Measurements from ENCODE around the gene RGS6.

Gene RGS6

GRCh38 chr14:72418806-72419205, 486.6 kb downstream of the RGS6 start:
- DNase-seq, result no peak

GRCh38 chr14:72419226-72419775, 487.1 kb downstream of the RGS6 start:
- DNase-seq, result no peak

GRCh38 chr14:72420749-72421474, 488.7 kb downstream of the RGS6 start:
- peak; percentile 10 to 16 for DNase-seq

GRCh38 chr14:72423957-72424356, 491.7 kb downstream of the RGS6 start:
- no peak for DNase-seq

GRCh38 chr14:72430457-72430856, 498.2 kb downstream of the RGS6 start:
- DNase-seq, result no peak

- no peak for DNase-seq
Observed at GRCh38 chr14:72432748-72433147, 500.5 kb downstream of the RGS6 start.

- no peak for DNase-seq
Observed at GRCh38 chr14:72433511-72433910, 501.3 kb downstream of the RGS6 start.

GRCh38 chr14:72434856-72435255, 502.6 kb downstream of the RGS6 start:
- no peak for DNase-seq

GRCh38 chr14:72439707-72440106, 507.5 kb downstream of the RGS6 start:
- DNase-seq, result no peak

- DNase-seq, result no peak
Observed at GRCh38 chr14:72443256-72443655, 511.0 kb downstream of the RGS6 start.

- DNase-seq, result peak in 1 of 2 donors; percentile 43
Observed at GRCh38 chr14:72443991-72444441, 511.8 kb downstream of the RGS6 start.

- DNase-seq, result no peak
Observed at GRCh38 chr14:72444701-72445100, 512.5 kb downstream of the RGS6 start.

- no peak for DNase-seq
Observed at GRCh38 chr14:72448212-72448611, 516.0 kb downstream of the RGS6 start.

GRCh38 chr14:72450473-72451044, 518.3 kb downstream of the RGS6 start:
- no peak for DNase-seq

GRCh38 chr14:72451054-72451972, 519.1 kb downstream of the RGS6 start:
- no peak for DNase-seq

- DNase-seq, result no peak
Observed at GRCh38 chr14:72452774-72453173, 520.5 kb downstream of the RGS6 start.

GRCh38 chr14:72454388-72455160, 522.3 kb downstream of the RGS6 start:
- DNase-seq, result no peak

- no peak for DNase-seq
Observed at GRCh38 chr14:72457641-72458040, 525.4 kb downstream of the RGS6 start.

GRCh38 chr14:72462056-72462455, 529.8 kb downstream of the RGS6 start:
- DNase-seq, result no peak

GRCh38 chr14:72463291-72463866, 531.1 kb downstream of the RGS6 start:
- no peak for DNase-seq

- DNase-seq, result no peak
Observed at GRCh38 chr14:72464226-72464625, 532.0 kb downstream of the RGS6 start.

GRCh38 chr14:72466325-72466724, 534.1 kb downstream of the RGS6 start:
- DNase-seq, result no peak

Measured in bone marrow (tissue), 2 donors.